Measurements from ENCODE around the gene DSE. TPM values are rescaled to one million over a fixed set of nuclear protein-coding genes. Genes with fewer than 3 reads are reported as not detected.

Gene DSE
- total RNA-seq, 1 donor from 2014 or later, result 26.5 TPM

DNA sequence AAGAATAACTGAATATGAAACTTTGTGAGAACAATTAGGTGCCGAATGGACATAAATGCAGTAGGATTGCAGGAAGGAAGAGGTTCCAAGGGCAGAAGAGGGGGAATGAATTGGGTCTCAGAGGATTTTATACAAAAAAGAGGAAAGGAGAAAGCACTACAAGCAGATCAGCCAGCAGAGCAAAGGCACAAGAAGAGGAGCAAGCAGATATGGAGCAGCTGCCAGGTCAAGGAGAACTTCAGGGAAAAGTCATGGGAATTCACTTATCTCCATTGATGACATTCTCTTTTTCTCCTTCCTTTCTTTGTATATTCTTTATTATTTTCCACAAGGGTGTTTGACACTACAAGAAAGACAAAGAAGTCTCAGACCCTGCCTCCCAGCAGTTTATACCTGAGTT is 9.6 kb downstream of the DSE start:
- TF ChIP-seq, protein P1, sequence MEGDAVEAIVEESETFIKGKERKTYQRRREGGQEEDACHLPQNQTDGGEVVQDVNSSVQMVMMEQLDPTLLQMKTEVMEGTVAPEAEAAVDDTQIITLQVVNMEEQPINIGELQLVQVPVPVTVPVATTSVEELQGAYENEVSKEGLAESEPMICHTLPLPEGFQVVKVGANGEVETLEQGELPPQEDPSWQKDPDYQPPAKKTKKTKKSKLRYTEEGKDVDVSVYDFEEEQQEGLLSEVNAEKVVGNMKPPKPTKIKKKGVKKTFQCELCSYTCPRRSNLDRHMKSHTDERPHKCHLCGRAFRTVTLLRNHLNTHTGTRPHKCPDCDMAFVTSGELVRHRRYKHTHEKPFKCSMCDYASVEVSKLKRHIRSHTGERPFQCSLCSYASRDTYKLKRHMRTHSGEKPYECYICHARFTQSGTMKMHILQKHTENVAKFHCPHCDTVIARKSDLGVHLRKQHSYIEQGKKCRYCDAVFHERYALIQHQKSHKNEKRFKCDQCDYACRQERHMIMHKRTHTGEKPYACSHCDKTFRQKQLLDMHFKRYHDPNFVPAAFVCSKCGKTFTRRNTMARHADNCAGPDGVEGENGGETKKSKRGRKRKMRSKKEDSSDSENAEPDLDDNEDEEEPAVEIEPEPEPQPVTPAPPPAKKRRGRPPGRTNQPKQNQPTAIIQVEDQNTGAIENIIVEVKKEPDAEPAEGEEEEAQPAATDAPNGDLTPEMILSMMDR (IDR thresholded peaks at IDR 0.05; ENCODE audit: unreplicated experiment), result no peak
- no peak for DNase-seq (ENCODE audit: low spot score)
- Mint-ChIP-seq H3K27ac (ENCODE audit: unreplicated experiment) (no peak overlapping the region), H3K9me3 (ENCODE audit: unreplicated experiment) (no peaks in the 10 kb centered on the region), H3K4me3 (ENCODE audit: unreplicated experiment) (no peak overlapping the region), H3K4me1 (ENCODE audit: unreplicated experiment) (peaks cover 17% of the 10 kb centered on the region), H3K27me3 (ENCODE audit: unreplicated experiment) (peaks cover 3% of the 10 kb centered on the region), H3K36me3 (ENCODE audit: low read depth, unreplicated experiment) (no peaks in the 10 kb centered on the region)

DNA sequence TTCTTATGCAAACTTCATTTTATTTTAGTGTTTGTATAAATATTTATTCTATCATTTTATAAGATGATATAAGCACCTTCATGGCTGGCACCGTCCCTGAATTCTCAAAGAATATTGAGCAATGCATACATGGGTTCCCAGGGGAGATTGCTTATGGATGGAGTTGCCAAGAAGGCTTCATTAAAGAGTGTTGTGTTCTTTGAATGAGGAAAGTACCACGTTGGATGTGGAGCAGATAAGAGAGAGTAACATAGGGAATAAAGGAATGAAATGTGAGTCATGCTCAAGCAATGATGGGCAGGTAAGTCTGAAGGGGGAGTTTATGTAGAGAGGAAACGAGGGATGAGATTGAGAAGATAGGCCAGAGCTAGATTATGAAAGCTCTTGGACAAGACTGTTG is 10.3 kb downstream of the DSE start:
- DNase-seq (ENCODE audit: low spot score), result no peak
- Mint-ChIP-seq H3K4me3 (ENCODE audit: unreplicated experiment) (no peak overlapping the region), H3K4me1 (ENCODE audit: unreplicated experiment) (peaks cover 16% of the 10 kb centered on the region), H3K36me3 (ENCODE audit: low read depth, unreplicated experiment) (no peaks in the 10 kb centered on the region), H3K9me3 (ENCODE audit: unreplicated experiment) (no peaks in the 10 kb centered on the region), H3K27me3 (ENCODE audit: unreplicated experiment) (peaks cover 3% of the 10 kb centered on the region), H3K27ac (ENCODE audit: unreplicated experiment) (no peak overlapping the region)
- TF ChIP-seq, protein P1 (IDR thresholded peaks at IDR 0.05; ENCODE audit: unreplicated experiment), result no peak

DNA sequence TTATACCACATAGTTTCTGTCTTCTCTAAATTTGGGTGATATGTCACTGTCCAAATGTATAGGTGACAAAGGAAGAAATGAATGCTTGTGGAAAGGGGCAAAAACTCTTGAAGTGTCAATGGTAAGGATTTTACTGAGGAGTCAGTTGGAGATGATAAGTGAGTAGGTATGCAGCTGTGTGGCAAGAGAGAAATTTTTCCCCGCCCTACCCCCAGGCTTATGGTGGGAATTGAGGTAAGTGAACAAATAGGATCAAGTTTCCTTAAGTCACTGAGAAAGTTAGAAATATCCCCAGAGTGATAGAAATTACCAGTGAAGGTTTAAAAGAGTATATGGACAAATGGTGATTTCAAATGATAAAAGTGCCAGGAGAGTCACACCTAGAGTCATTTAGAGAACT is 11.8 kb downstream of the DSE start:
- no peaks in the 10 kb centered on the region for H3K36me3 Mint-ChIP-seq (ENCODE audit: low read depth, unreplicated experiment)
- H3K27me3 Mint-ChIP-seq (ENCODE audit: unreplicated experiment), result peaks cover 3% of the 10 kb centered on the region
- H3K4me1 Mint-ChIP-seq (ENCODE audit: unreplicated experiment), result peaks cover 17% of the 10 kb centered on the region
- H3K4me3 Mint-ChIP-seq (ENCODE audit: unreplicated experiment), result no peak overlapping the region
- H3K9me3 Mint-ChIP-seq (ENCODE audit: unreplicated experiment), result no peaks in the 10 kb centered on the region
- TF ChIP-seq, protein P1 (IDR thresholded peaks at IDR 0.05; ENCODE audit: unreplicated experiment), result no peak
- H3K27ac Mint-ChIP-seq (ENCODE audit: unreplicated experiment), result no peak overlapping the region
- DNase-seq (ENCODE audit: low spot score), result no peak

DNA sequence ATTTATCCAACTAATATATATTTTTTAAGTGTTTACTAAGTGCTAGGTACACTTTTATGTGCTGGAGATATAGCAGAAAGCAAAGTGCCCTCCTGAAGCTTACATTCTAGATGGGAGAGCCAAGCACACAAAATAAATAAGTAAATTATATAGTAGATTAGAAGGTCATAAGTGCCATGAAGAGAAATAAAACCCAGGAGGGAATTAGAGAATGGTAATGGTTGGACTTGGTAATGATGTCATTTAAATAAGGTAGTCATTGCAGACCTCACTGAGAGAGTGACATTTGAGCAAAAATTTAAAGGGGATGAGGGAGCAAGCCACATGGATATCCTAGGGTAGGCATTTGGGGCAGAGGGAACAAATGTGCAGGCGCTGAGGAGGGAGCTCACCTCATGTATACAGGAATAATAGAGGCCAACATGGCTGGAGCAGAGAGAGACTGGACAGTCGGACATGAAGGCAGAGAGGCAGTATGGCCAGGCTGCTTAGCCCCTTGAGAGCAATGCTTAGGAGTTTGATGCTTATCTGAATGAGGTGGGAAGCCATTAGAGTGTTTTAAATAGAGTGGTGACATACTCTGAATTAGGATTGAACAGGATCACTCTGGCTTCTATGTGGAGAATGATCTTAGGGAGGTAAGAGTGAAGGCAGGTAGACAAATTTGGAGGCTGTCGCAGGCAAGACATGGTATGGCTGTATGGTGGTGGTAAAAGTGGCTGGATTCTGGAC is 14.1 kb downstream of the DSE start:
- no peak for DNase-seq (ENCODE audit: low spot score)
- Mint-ChIP-seq H3K36me3 (ENCODE audit: low read depth, unreplicated experiment) (no peaks in the 10 kb centered on the region), H3K4me3 (ENCODE audit: unreplicated experiment) (no peak overlapping the region), H3K4me1 (ENCODE audit: unreplicated experiment) (peaks cover 23% of the 10 kb centered on the region), H3K27ac (ENCODE audit: unreplicated experiment) (no peak overlapping the region), H3K9me3 (ENCODE audit: unreplicated experiment) (no peaks in the 10 kb centered on the region), H3K27me3 (ENCODE audit: unreplicated experiment) (peaks cover 3% of the 10 kb centered on the region)
- TF ChIP-seq, protein P1 (IDR thresholded peaks at IDR 0.05; ENCODE audit: unreplicated experiment), result no peak

DNA sequence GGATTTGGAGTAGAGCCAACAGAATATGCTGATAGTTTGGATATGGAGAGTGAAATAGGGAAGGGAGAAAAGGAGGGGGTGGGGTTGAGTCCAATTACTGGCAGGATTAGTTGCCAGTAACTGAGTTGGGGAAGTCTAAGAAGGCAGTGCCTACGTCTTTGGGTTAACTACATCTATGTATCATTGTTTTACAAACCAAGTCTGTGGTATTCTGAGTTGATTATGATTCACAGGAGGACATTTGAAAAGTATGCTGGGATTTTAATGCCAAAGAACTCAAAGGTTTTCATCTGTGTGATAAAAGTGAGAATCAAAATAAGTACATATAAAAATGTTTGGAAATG is 14.7 kb downstream of the DSE start:
- H3K9me3 Mint-ChIP-seq (ENCODE audit: unreplicated experiment), result no peaks in the 10 kb centered on the region
- no peaks in the 10 kb centered on the region for H3K36me3 Mint-ChIP-seq (ENCODE audit: low read depth, unreplicated experiment)
- H3K4me1 Mint-ChIP-seq (ENCODE audit: unreplicated experiment), result peaks cover 18% of the 10 kb centered on the region
- no peak overlapping the region for H3K27ac Mint-ChIP-seq (ENCODE audit: unreplicated experiment)
- DNase-seq (ENCODE audit: low spot score), result no peak
- H3K4me3 Mint-ChIP-seq (ENCODE audit: unreplicated experiment), result no peak overlapping the region
- H3K27me3 Mint-ChIP-seq (ENCODE audit: unreplicated experiment), result peaks cover 3% of the 10 kb centered on the region
- TF ChIP-seq, protein P1 (IDR thresholded peaks at IDR 0.05; ENCODE audit: unreplicated experiment), result no peak
